Heart right ventricle (tissue), 16 donors: ENCODE data around the gene PHACTR3. TPM values are rescaled to one million over a fixed set of nuclear protein-coding genes. Genes with fewer than 3 reads are reported as not detected.

ENCODE experiments used
- ATAC-seq, 8 donors: fragments of 200-7000 bp; cut with Tn5 transposase; one replicate each; pipeline ENCODE4 v1.9.1; 2020; ENCODE audit warnings: mild to moderate bottlenecking in 8 of 8, moderate library complexity in 8 of 8, moderate number of reproducible peaks in 1 of 8
- DNase-seq, 2 donors: peaks; one replicate each; pipeline ENCODE4 v3.0.0-alpha.2; 2020
- H3K27ac ChIP-seq, 10 donors: fragments of 200-600 bp; sonication (generic) in 2 of 10; one replicate each; pipeline versions ENCODE4 v1.5.0 to v1.8.0; 2020 to 2022; ENCODE audit warnings: mild to moderate bottlenecking in 3 of 10
- H3K27me3 ChIP-seq, 7 donors: fragments of 200-600 bp; one replicate each; pipeline ENCODE4 v1.8.0; 2021 to 2022; ENCODE audit warnings: mild to moderate bottlenecking in 2 of 7
- H3K36me3 ChIP-seq, 9 donors: fragments of 200-600 bp; sonication (generic) in 1 of 9; one replicate each; pipeline versions ENCODE4 v1.5.0 to v1.8.0; 2020 to 2022; ENCODE audit warnings: mild to moderate bottlenecking in 2 of 9
- H3K4me1 ChIP-seq, 9 donors: fragments of 200-600 bp; sonication (generic) in 1 of 9; one replicate each; pipeline versions ENCODE4 v1.5.0 to v1.8.0; 2020 to 2022; ENCODE audit warnings: mild to moderate bottlenecking in 4 of 9
- H3K4me3 ChIP-seq, 10 donors: fragments of 200-600 bp; sonication (generic) in 2 of 10; one replicate each; pipeline versions ENCODE4 v1.5.0 to v1.8.0; 2020 to 2022; ENCODE audit warnings: mild to moderate bottlenecking in 7 of 10, moderate library complexity in 2 of 10
- H3K9me3 ChIP-seq, 11 donors: fragments of 200-600 bp in 10 of 11; sonication (generic) in 2 of 11; one replicate each; pipeline versions ENCODE4 v1.5.0 to v1.8.0; 2013 to 2022; ENCODE audit warnings: mild to moderate bottlenecking in 2 of 11, control low read depth in 1 of 11, moderate library complexity in 1 of 11
- CTCF ChIP-seq, 9 donors: fragments of 200-600 bp; sonication (generic) in 2 of 9; IDR thresholded peaks; one replicate each; pipeline versions ENCODE4 v1.5.0 to v1.8.0; 2021 to 2022; ENCODE audit warnings: antibody characterized with exemption in 9 of 9, mild to moderate bottlenecking in 5 of 9, moderate library complexity in 1 of 9
- WGBS, 2 donors: extraction: QIAGEN DNeasy Blood & Tissue Kit; methylation state at CpG; one replicate each; pipeline ENCODE4 v1.1.7; 2013; ENCODE audit warnings: inconsistent platforms in 1 of 2; 5-methylcytosine and 5-hydroxymethylcytosine counted together
- intact Hi-C, 10 donors: fragments of 100-400 bp; cut with DNase I; formaldehyde crosslinking; loops; one replicate each; pipeline versions ENCODE4 v1.11.1 to v1.14.2; 2022
- polyA plus RNA-seq, 2 donors: library from polyadenylated mRNA; stranded (reverse); fragments of 200-250 nt; gene quantifications; one replicate each; pipeline ENCODE4 v1.2.3, GENCODE V29; 2013
- total RNA-seq, 10 donors: library from RNA; stranded (reverse); fragmentation: NEBNext Ultra II Directional in 3 of 10; extraction: Animal tissue kit (Norgen Biotek cat#: 25700) in 3 of 10; gene quantifications; one replicate each; pipeline versions ENCODE4 v1.2.1 to v1.2.4, GENCODE V29; 2021 to 2023
- donor health status: Arrhythmogenic right ventricular cardiomyopathy.
- donor health status: ischemic (EF 13 %, LVEDD 7.1; RV severe dilation, severe dysfunction).
- donor health status: healthy with polysubstance abuse.
- donor health status: DM: no; HTN: yes; CAD: no.
- donor health status: DM: no; HTN: no; CAD: no.
- donor health status: ischemic (EF 25% LVEDD 6.9; RV normal size, moderate dysfunction).
- donor health status: ischemic (EF 25% LVEDD 5.7; RV mildly dilated, moderate dysfunction).
- donor health status: healthy.
- donor health status: DM: yes; HTN: yes; CAD: no.
- donor health status: Ischemic cardiomyopathy.
- donor health status: ischemic (EF 35%, LVEDD 5.7; RV mildly dilated, moderate dysfunction).
- donor health status: nonischemic (EF 11% LVEDD 7.7; RV severe dilation, severe dysfunction).
- donor health status: DM: yes; HTN: yes; CAD: no.
- donor health status: PGD.
- donor health status: ischemic (EF 29% LVEDD 5.4; RV normal size, mild dysfunction).
- donor health status: nonischemic (EF 23%, LVEDD 6.1; RV moderate dilation, normal function).

Gene PHACTR3
- total and polyA plus RNA-seq, 12 donors, result 0.51 to 24.1 (median 3.7) TPM

- no peak for DNase-seq
These were observed 183.9 kb downstream of the PHACTR3 start for GRCh38 chr20:59788196-59788735.

DNA sequence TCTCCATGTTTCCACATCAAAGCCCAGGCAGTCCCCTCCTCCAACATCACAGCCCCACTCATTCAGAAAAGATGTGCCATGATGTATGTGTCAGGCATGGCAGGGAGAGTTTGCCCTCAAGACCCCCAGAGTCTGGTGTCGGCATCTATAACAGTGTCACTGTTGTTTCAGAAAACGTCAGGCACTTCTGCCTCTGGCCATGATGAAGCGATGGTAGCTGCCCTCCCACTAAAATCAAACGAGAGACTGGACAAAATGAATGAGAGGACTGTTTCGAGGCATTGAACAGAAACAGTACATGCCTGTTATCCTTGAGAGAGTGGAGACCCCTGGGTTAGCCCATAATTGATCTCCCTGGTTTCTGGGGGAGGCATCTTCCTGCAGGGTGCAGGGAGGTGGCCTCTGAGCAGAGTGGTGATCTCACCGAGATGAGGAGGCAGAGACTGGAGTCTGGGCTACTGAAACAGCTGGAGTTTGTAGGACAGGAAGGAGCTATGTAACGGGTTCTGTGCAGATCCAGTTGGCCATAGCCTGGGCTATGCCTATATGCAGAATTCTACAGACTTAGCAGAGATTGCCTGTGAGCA, 184.6 kb downstream of the PHACTR3 start:
- TF ChIP-seq CTCF (IDR thresholded peaks at IDR 0.05), result no peak
- peaks cover 0 to 9% (median 0%) of the 10 kb centered on the region in 7 donors for H3K27me3 ChIP-seq
- no peaks in the 10 kb centered on the region for H3K36me3 ChIP-seq
- intact Hi-C loops, result loop anchor here in 2 of 10 donors (10.0 kb wide), 2 partner anchors 46 to 146 kb away; partner anchors contain the start of gene SYCP2 (in 1 of the 2)
- no peaks in the 10 kb centered on the region for H3K4me1 ChIP-seq
- no peak overlapping the region for H3K4me3 ChIP-seq
- ATAC-seq (no peak), DNase-seq (no peak)
- WGBS, 2 donors, result 72 to 84% methylated on average over 7 of the region's 7 CpGs
- H3K27ac ChIP-seq, result no peak overlapping the region
- H3K9me3 ChIP-seq, result peaks cover 0 to 26% (median 11%) of the 10 kb centered on the region in 11 donors

More at GRCh38 chr20:59788196-59788735, 183.9 kb downstream of the PHACTR3 start:
- Histone ChIP-seq H3K27me3 (peaks cover 0 to 9% (median 0%) of the 10 kb centered on the region in 7 donors), H3K4me3 (no peak overlapping the region), H3K4me1 (no peaks in the 10 kb centered on the region), H3K27ac (no peak overlapping the region), H3K9me3 (peaks cover 0 to 25% (median 11%) of the 10 kb centered on the region in 11 donors), H3K36me3 (no peaks in the 10 kb centered on the region)
- ATAC-seq, result no peak
- WGBS, 2 donors, result 60 to 77% methylated on average over 8 of the region's 8 CpGs
- intact Hi-C loops, result loop anchor here in 2 of 10 donors (10.0 kb wide), 2 partner anchors 47 to 147 kb away; partner anchors contain the start of gene SYCP2 (in 1 of the 2)
- no peak for TF ChIP-seq CTCF (IDR thresholded peaks at IDR 0.05)

GRCh38 chr20:59789686-59790085, 185.3 kb downstream of the PHACTR3 start:
- peaks cover 0 to 26% (median 11%) of the 10 kb centered on the region in 11 donors for H3K9me3 ChIP-seq
- 51 to 52% methylated on average over 2 of the region's 2 CpGs for WGBS, 2 donors
- intact Hi-C loops, result loop anchor here in 2 of 10 donors (10.0 kb wide), 2 partner anchors 45 to 145 kb away; partner anchors contain the start of gene SYCP2 (in 1 of the 2)
- H3K27me3 ChIP-seq, result peaks cover 0 to 9% (median 0%) of the 10 kb centered on the region in 7 donors
- no peak for TF ChIP-seq CTCF (IDR thresholded peaks at IDR 0.05)
- H3K4me1 ChIP-seq, result no peaks in the 10 kb centered on the region
- H3K4me3 ChIP-seq, result no peak overlapping the region
- no peak for ATAC-seq
- no peaks in the 10 kb centered on the region for H3K36me3 ChIP-seq
- DNase-seq, result no peak
- no peak overlapping the region for H3K27ac ChIP-seq

GRCh38 chr20:59790346-59790745, 186.0 kb downstream of the PHACTR3 start:
- peaks cover 0 to 9% (median 0%) of the 10 kb centered on the region in 7 donors for H3K27me3 ChIP-seq
- H3K4me3 ChIP-seq, result no peak overlapping the region
- DNase-seq (no peak), ATAC-seq (no peak)
- no peaks in the 10 kb centered on the region for H3K36me3 ChIP-seq
- intact Hi-C loops, result no loop called here
- no peaks in the 10 kb centered on the region for H3K4me1 ChIP-seq
- 69 to 80% methylated on average over 1 of the region's 1 CpG for whole genome bisulfite sequencing, 2 donors
- no peak for TF ChIP-seq CTCF (IDR thresholded peaks at IDR 0.05)
- H3K9me3 ChIP-seq, result peaks cover 0 to 26% (median 11%) of the 10 kb centered on the region in 11 donors
- no peak overlapping the region for H3K27ac ChIP-seq
